BLaER1 (cell line): ENCODE measurements around the gene MSANTD1.

Experiments used
- H3K27ac ChIP-seq: shearing (Covaris generic); formaldehyde crosslinking; 2 replicates; pipeline ENCODE4 v1.8.1; 2022
- H3K27me3 ChIP-seq: shearing (Covaris generic); formaldehyde crosslinking; 2 replicates; pipeline ENCODE4 v1.8.1; 2022
- H3K36me3 ChIP-seq: shearing (Covaris generic); formaldehyde crosslinking; 2 replicates; pipeline ENCODE4 v1.8.1; 2022
- H3K4me1 ChIP-seq: shearing (Covaris generic); formaldehyde crosslinking; 2 replicates; pipeline ENCODE4 v1.8.1; 2022
- H3K4me2 ChIP-seq: shearing (Covaris generic); formaldehyde crosslinking; 2 replicates; pipeline ENCODE4 v1.8.1; 2022
- H3K4me3 ChIP-seq: shearing (Covaris generic); formaldehyde crosslinking; 2 replicates; pipeline ENCODE4 v1.8.1; 2022
- H3K9ac ChIP-seq: shearing (Covaris generic); formaldehyde crosslinking; 2 replicates; pipeline ENCODE4 v1.8.1; 2022
- H3K9me3 ChIP-seq: shearing (Covaris generic); formaldehyde crosslinking; 2 replicates; pipeline ENCODE4 v1.8.1; 2022
- H4K20me1 ChIP-seq: shearing (Covaris generic); formaldehyde crosslinking; 2 replicates; pipeline ENCODE4 v1.8.1; 2022
- Cebpa-rat ChIP-seq: shearing (Covaris generic); IDR thresholded peaks from 2 replicates; pipeline ENCODE4 v1.8.1; 2022

MSANTD1 gene

DNA sequence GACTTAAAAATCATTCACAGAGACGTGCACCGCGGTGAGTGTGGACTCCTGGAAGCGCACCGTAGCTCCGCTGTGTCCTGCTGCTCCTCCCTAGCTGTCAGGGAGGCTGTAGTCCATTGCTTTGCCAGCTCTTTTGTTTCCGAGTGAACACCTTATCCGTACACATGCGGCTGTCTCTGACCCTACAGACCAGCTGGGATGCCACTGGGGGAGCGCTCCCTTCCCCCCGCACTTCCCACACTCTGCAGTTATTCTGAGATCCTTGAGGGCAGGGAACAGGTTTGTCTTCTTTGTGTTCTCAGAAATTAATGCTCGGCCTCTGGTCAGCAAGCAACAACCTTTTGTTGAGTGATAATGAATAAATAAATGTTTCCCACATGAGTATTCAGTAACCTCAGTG, 33.7 kb upstream of the MSANTD1 start:
- H3K9me3 ChIP-seq: no peaks in the 10 kb centered on the region
- peaks cover 93% of the 10 kb centered on the region for H3K36me3 ChIP-seq
- no peaks in the 10 kb centered on the region for H4K20me1 ChIP-seq
- peaks cover 15% of the 10 kb centered on the region for H3K4me1 ChIP-seq
- H3K9ac ChIP-seq: no peak overlapping the region
- TF ChIP-seq Cebpa-rat: no peak
- H3K27me3 ChIP-seq: no peaks in the 10 kb centered on the region
- H3K27ac ChIP-seq: no peak overlapping the region
- no peak overlapping the region for H3K4me3 ChIP-seq
- no peak overlapping the region for H3K4me2 ChIP-seq

GRCh38 chr4:3215733-3216132, 33.2 kb upstream of the MSANTD1 start:
- Histone ChIP-seq H3K4me3 (no peak overlapping the region), H3K27ac (no peak overlapping the region), H3K9ac (no peak overlapping the region), H3K4me2 (no peak overlapping the region), H3K27me3 (no peaks in the 10 kb centered on the region), H3K4me1 (peaks cover 15% of the 10 kb centered on the region), H3K9me3 (no peaks in the 10 kb centered on the region), H4K20me1 (no peaks in the 10 kb centered on the region), H3K36me3 (peaks cover 93% of the 10 kb centered on the region)
- TF ChIP-seq Cebpa-rat: no peak

DNA sequence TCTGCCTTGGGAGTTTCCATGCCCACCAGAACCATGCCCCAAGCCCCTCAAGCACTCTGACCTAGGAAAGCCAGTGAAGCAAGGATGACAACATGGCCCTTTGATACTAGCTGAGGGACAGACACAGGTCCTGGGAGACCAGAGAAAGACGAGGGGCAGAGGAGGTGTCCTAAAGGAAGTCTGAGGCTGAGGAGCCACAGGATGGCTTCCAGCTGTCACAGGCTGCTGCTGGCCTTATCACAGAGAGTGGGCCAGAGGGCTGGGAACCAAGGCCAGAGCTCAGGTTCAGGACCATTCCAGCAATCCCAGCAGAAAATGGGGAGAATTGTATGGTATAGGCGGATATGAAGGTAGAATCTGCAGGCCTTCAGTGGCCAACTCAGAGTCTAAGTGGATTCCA, 31.7 kb upstream of the MSANTD1 start:
- Histone ChIP-seq H3K27me3 (no peaks in the 10 kb centered on the region), H3K9me3 (no peaks in the 10 kb centered on the region), H4K20me1 (no peaks in the 10 kb centered on the region), H3K4me1 (peaks cover 9% of the 10 kb centered on the region), H3K4me2 (no peak overlapping the region), H3K27ac (no peak overlapping the region), H3K9ac (no peak overlapping the region), H3K36me3 (peaks cover 96% of the 10 kb centered on the region), H3K4me3 (no peak overlapping the region)
- no peak for TF ChIP-seq Cebpa-rat

GRCh38 chr4:3217771-3218170, 31.2 kb upstream of the MSANTD1 start:
- H4K20me1 ChIP-seq: no peaks in the 10 kb centered on the region
- no peaks in the 10 kb centered on the region for H3K9me3 ChIP-seq
- TF ChIP-seq Cebpa-rat: no peak
- H3K36me3 ChIP-seq: peaks cover 96% of the 10 kb centered on the region
- H3K27me3 ChIP-seq: no peaks in the 10 kb centered on the region
- H3K4me3 ChIP-seq: no peak overlapping the region
- H3K4me2 ChIP-seq: no peak overlapping the region
- peaks cover 6% of the 10 kb centered on the region; the same call in 1 of the 2 replicates for H3K4me1 ChIP-seq
- H3K27ac ChIP-seq: no peak overlapping the region
- H3K9ac ChIP-seq: no peak overlapping the region

- peaks cover 6% of the 10 kb centered on the region; the same call in 1 of the 2 replicates for H3K4me1 ChIP-seq
- H4K20me1 ChIP-seq: no peaks in the 10 kb centered on the region
- H3K27me3 ChIP-seq: no peaks in the 10 kb centered on the region
- H3K9me3 ChIP-seq: no peaks in the 10 kb centered on the region
- no peak overlapping the region for H3K4me3 ChIP-seq
- peaks cover 96% of the 10 kb centered on the region for H3K36me3 ChIP-seq
- H3K4me2 ChIP-seq: no peak overlapping the region
- no peak overlapping the region for H3K27ac ChIP-seq
- no peak overlapping the region for H3K9ac ChIP-seq
- no peak for TF ChIP-seq Cebpa-rat
Observed at GRCh38 chr4:3218824-3219760, 29.9 kb upstream of the MSANTD1 start.

DNA sequence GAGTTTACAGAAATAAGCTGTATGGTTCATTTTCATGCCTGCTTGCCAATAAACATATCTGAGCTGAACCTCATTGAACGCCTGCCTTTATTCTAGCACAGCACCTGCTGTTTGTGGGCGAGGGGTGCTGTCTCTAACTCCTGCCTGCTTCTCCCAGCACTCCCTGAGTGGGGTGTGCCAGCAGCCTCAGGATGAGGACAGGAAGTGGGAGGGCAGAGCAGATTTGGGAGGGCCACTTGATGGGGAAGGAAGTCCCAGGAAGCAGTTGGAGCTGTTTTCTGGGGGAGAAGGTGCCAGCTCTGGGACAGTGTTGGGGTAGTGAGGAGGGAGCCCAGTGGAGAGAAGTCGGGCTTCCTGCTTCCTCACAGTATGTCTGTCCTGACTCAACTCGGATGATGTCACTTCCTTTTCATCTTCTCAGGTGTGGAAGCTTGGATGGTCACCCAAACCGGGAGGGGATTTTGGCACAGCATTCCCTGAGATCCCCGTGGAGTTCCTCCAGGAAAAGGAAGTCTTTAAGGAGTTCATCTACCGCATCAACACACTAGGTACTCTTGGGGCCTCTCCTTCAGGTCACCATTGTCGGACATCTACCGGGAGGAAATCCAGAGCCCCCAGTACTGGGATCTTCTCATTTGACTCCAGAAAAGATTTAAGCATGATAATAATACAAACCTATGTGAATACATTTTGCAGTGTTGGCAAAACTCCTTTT, 29.0 kb upstream of the MSANTD1 start:
- H3K9me3 ChIP-seq: no peaks in the 10 kb centered on the region
- H3K36me3 ChIP-seq: peaks cover 98% of the 10 kb centered on the region
- H3K4me3 ChIP-seq: no peak overlapping the region
- peak overlapping the region; percentile 20; the same call in 1 of the 2 replicates for H3K27ac ChIP-seq
- no peak for TF ChIP-seq Cebpa-rat
- H3K9ac ChIP-seq: no peak overlapping the region
- H3K4me1 ChIP-seq: peaks cover 6% of the 10 kb centered on the region; the same call in 1 of the 2 replicates
- no peak overlapping the region for H3K4me2 ChIP-seq
- H4K20me1 ChIP-seq: no peaks in the 10 kb centered on the region
- H3K27me3 ChIP-seq: no peaks in the 10 kb centered on the region

DNA sequence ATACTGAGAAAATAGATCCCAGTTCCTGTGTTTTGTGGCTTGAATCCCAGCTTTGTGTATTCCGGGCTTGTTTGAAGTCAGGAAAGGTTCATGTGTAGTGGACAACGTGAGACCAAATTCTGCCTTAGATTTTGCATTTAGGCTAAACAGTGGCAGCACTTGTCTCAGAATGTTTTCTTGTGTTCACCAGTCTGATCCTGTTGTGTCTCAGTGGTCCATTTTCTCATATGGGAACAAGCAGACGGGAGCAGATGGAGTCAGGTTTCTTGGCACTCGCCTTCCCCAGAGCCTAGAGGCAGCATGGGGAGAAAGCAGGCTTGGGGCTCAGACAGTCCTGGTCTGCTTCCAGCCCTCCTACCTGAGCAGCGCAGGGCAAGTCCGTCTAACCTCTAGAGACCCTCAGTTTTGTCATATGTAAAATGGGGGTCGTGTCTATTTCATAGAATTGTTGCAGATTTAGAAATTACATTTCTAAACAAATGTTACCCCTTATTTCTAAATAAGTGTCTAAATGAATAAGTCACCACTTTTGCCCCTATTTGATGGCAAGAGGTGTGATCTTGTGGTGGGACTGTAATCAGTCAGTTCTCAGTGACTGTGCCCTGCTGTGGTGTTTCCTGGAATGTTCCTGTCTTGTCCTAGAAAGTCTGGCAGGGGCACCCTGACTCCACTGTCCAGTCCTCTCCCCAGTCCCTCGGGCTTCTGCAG, 28.3 kb upstream of the MSANTD1 start:
- H3K36me3 ChIP-seq: peaks cover 98% of the 10 kb centered on the region
- TF ChIP-seq Cebpa-rat: no peak

DNA sequence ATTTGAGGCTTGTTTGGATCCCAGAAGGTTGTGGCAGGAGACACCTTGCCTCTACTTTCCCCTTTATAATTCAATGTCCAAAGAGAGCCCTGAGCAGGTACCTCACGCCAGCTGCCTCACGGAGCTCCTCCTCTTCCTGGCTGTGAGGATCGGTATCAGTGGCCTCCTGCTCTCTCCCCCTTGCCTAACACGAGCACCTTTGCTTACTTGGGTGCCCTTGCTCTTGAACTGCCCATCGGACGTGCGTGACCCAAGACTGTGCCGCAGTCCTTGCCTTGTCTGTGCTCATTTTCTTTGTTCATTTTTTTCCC, 27.8 kb upstream of the MSANTD1 start:
- peaks cover 98% of the 10 kb centered on the region for H3K36me3 ChIP-seq
- H3K9me3 ChIP-seq: no peaks in the 10 kb centered on the region
- no peak for TF ChIP-seq Cebpa-rat
- no peaks in the 10 kb centered on the region for H4K20me1 ChIP-seq
- peaks cover 6% of the 10 kb centered on the region; the same call in 1 of the 2 replicates for H3K4me1 ChIP-seq
- H3K27me3 ChIP-seq: no peaks in the 10 kb centered on the region
- no peak overlapping the region for H3K27ac ChIP-seq
- H3K4me3 ChIP-seq: no peak overlapping the region
- H3K4me2 ChIP-seq: no peak overlapping the region
- H3K9ac ChIP-seq: no peak overlapping the region

More for the DNA sequence above, 28.3 kb upstream of the MSANTD1 start:
- H4K20me1 ChIP-seq: no peaks in the 10 kb centered on the region
- no peak overlapping the region for H3K4me2 ChIP-seq
- no peak overlapping the region for H3K27ac ChIP-seq
- H3K4me1 ChIP-seq: peaks cover 6% of the 10 kb centered on the region; the same call in 1 of the 2 replicates
- no peaks in the 10 kb centered on the region for H3K27me3 ChIP-seq
- H3K9ac ChIP-seq: no peak overlapping the region
- H3K9me3 ChIP-seq: no peaks in the 10 kb centered on the region
- H3K4me3 ChIP-seq: no peak overlapping the region

GRCh38 chr4:3221996-3222395, 27.0 kb upstream of the MSANTD1 start:
- no peak for TF ChIP-seq Cebpa-rat
- H3K9me3 ChIP-seq: no peaks in the 10 kb centered on the region
- no peaks in the 10 kb centered on the region for H3K27me3 ChIP-seq
- no peak overlapping the region for H3K4me2 ChIP-seq
- H3K9ac ChIP-seq: no peak overlapping the region
- no peaks in the 10 kb centered on the region for H4K20me1 ChIP-seq
- H3K27ac ChIP-seq: no peak overlapping the region
- H3K4me3 ChIP-seq: no peak overlapping the region
- H3K36me3 ChIP-seq: peaks cover 100% of the 10 kb centered on the region
- peaks cover 6% of the 10 kb centered on the region; the same call in 1 of the 2 replicates for H3K4me1 ChIP-seq
